Measurements from ENCODE around the gene OCA2. TPM values are rescaled to one million over a fixed set of nuclear protein-coding genes. Genes with fewer than 3 reads are reported as not detected.

The OCA2 gene
- total and polyA plus RNA-seq, 2 of the 13 experiments (the other 11 are each of a cell fraction or from before 2014, with no cell fraction given), result 0.02 to 0.05 TPM

- TF ChIP-seq ZNF598 (CRISPR knock-in tag; IDR thresholded peaks at IDR 0.05; ENCODE audit: borderline replicate concordance) (no peak), MXD3 (CRISPR knock-in tag; IDR thresholded peaks at IDR 0.05) (no peak), ZHX1 (CRISPR knock-in tag; IDR thresholded peaks at IDR 0.05; ENCODE audit: low read depth) (no peak)
Measured at GRCh38 chr15:27936164-27936563, 163.0 kb downstream of the OCA2 start (continued).

GRCh38 chr15:27935328-27935727 lies 163.8 kb downstream of the OCA2 start:
- Histone ChIP-seq H3K79me2 (ENCODE audit: insufficient read depth, low read length) (no peaks in the 10 kb centered on the region), H3K4me2 (ENCODE audit: low read depth, low read length) (no peak overlapping the region), H2AFZ (ENCODE audit: low read length) (no peak overlapping the region), H3K27ac (ENCODE audit: extremely low read length, insufficient read depth, low read length) (no peak overlapping the region), H3K36me3 (replicated peaks in 1 of 2; ENCODE audit: control insufficient read depth in 1 of 2, insufficient read depth in 2 of 2, low read length in 2 of 2) (no peaks in the 10 kb centered on the region), H3K27me3 (ENCODE audit: control insufficient read depth in 1 of 2, insufficient read depth in 2 of 2, low read length in 2 of 2) (no peaks in the 10 kb centered on the region; a peak in 1 of 5 replicates), H3K4me3 (replicated peaks in 1 of 3; ENCODE audit: insufficient read depth in 1 of 3, low read depth in 2 of 3, low read length in 3 of 3) (no peak overlapping the region), H3K9ac (ENCODE audit: insufficient read depth, low read depth, low read length) (no peak overlapping the region), H4K20me1 (ENCODE audit: insufficient read depth, low read length) (no peaks in the 10 kb centered on the region), H3K9me3 (ENCODE audit: low read length) (no peaks in the 10 kb centered on the region), H3K4me1 (ENCODE audit: insufficient read depth, low read length) (no peaks in the 10 kb centered on the region)
- ATAC-seq (no peak), DNase-seq (ENCODE audit: low spot score) (no peak), FAIRE-seq (no peak)
- ChIA-PET CTCF (ENCODE audit: low intra/inter-chr PET ratio, low total read pairs) (no interaction called here), POLR2A (no interaction called here)
- intact Hi-C loops (cut with micrococcal nuclease; ENCODE audit: unreplicated experiment), result no loop called here
- no TSS peak for BruUV-seq (replicated peaks)
- WGBS (ENCODE audit: low lambda C conversion rate), result 0% methylated on average over 4 of the region's 4 CpGs
- in situ Hi-C loops (cut with HindIII; ENCODE audit: extremely low pct_ligation_motif_present, low pct_unique_long_range_greater_than_20kb), result no loop called here
- TF ChIP-seq NAIF1 (CRISPR knock-in tag; IDR thresholded peaks at IDR 0.05; ENCODE audit: borderline replicate concordance) (no peak), HOXD1 (CRISPR knock-in tag; IDR thresholded peaks at IDR 0.05) (no peak), ZNF570 (CRISPR knock-in tag; IDR thresholded peaks at IDR 0.05; ENCODE audit: borderline replicate concordance) (no peak), ZKSCAN8 (CRISPR knock-in tag; IDR thresholded peaks at IDR 0.05; ENCODE audit: borderline replicate concordance) (no peak), XRCC5 (optimal IDR thresholded peaks at IDR 0.05; ENCODE audit: low read length) (no peak), HOXA5 (CRISPR knock-in tag; IDR thresholded peaks at IDR 0.05) (no peak), SYNCRIP (IDR thresholded peaks at IDR 0.05; ENCODE audit: insufficient read depth, low read depth, low read length) (no peak), MTERF4 (CRISPR knock-in tag; IDR thresholded peaks at IDR 0.05) (no peak), ZNF572 (CRISPR knock-in tag; IDR thresholded peaks at IDR 0.05) (no peak), ZNF282 (IDR thresholded peaks at IDR 0.05; ENCODE audit: partially characterized antibody) (no peak), ZNF230 (CRISPR knock-in tag; IDR thresholded peaks at IDR 0.05) (no peak), ZNF207 (IDR thresholded peaks at IDR 0.05; ENCODE audit: borderline replicate concordance) (no peak), ZNF30 (CRISPR knock-in tag; IDR thresholded peaks at IDR 0.05) (no peak), MZF1 (CRISPR knock-in tag; IDR thresholded peaks at IDR 0.05; ENCODE audit: borderline replicate concordance) (no peak), IKZF5 (CRISPR knock-in tag; IDR thresholded peaks at IDR 0.05) (no peak), SMARCE1 (IDR thresholded peaks at IDR 0.05; ENCODE audit: borderline replicate concordance) (no peak), ZNF619 (CRISPR knock-in tag; IDR thresholded peaks at IDR 0.05) (no peak), ZSCAN22 (CRISPR knock-in tag; IDR thresholded peaks at IDR 0.05) (no peak)

Measured in HepG2 (cell line).